HepG2 (cell line): Measurements from ENCODE around the gene TUT1. TPM values are rescaled to one million over a fixed set of nuclear protein-coding genes. Genes with fewer than 3 reads are reported as not detected.

Source experiments
- CCAR2 ChIP-seq: fragments of 200-400 bp; formaldehyde crosslinking; optimal IDR thresholded peaks from 2 replicates; pipeline ENCODE3; 2018; ENCODE audit warnings: low read depth, mild to moderate bottlenecking, low read length, moderate library complexity
- ETV6 ChIP-seq: sonication (generic); formaldehyde crosslinking; conservative IDR thresholded peaks from 2 replicates; pipeline ENCODE4 v1.4.0; 2020; ENCODE audit warnings: missing genetic modification reagents
- FOXP1 ChIP-seq, 2 experiments: fragments of 450-650 bp in 1 of 2; IDR thresholded peaks; 2 replicates each; pipeline ENCODE4 v1.6.1; 2017 to 2018; ENCODE audit warnings: antibody characterized with exemption in 1 of 2
- GATAD2A ChIP-seq: IDR thresholded peaks from 2 replicates; pipeline ENCODE4 v1.6.1; 2016
- MEF2D ChIP-seq: sonication (generic); formaldehyde crosslinking; IDR thresholded peaks from 2 replicates; pipeline ENCODE4 v1.5.1; 2020; ENCODE audit warnings: mild to moderate bottlenecking, missing genetic modification reagents
- NR2F2 ChIP-seq: IDR thresholded peaks from 2 replicates; pipeline ENCODE4 v1.6.1; 2012; ENCODE audit warnings: low read depth, inconsistent platforms, borderline replicate concordance
- POGZ ChIP-seq: sonication (generic); formaldehyde crosslinking; IDR thresholded peaks from 2 replicates; pipeline ENCODE4 v1.4.0; 2020; ENCODE audit warnings: mild to moderate bottlenecking, missing genetic modification reagents
- REST ChIP-seq, 2 experiments: IDR thresholded peaks; 2 replicates each; pipeline ENCODE4 v1.6.1; 2011 to 2012; ENCODE audit warnings: low read length in 2 of 2, borderline replicate concordance in 1 of 2, low read depth in 1 of 2, mild to moderate bottlenecking in 1 of 2, moderate library complexity in 1 of 2
- SMAD3 ChIP-seq: sonication (generic); formaldehyde crosslinking; IDR thresholded peaks from 2 replicates; pipeline ENCODE4 v1.4.0; 2020; ENCODE audit warnings: missing genetic modification reagents
- THAP8 ChIP-seq: sonication (generic); formaldehyde crosslinking; IDR thresholded peaks from 2 replicates; pipeline ENCODE4 v1.5.1; 2020; ENCODE audit warnings: missing genetic modification reagents, mild to moderate bottlenecking, borderline replicate concordance
- TSC22D2 ChIP-seq: sonication (generic); formaldehyde crosslinking; IDR thresholded peaks from 2 replicates; pipeline ENCODE4 v1.5.1; 2020; ENCODE audit warnings: missing genetic modification reagents, mild to moderate bottlenecking, borderline replicate concordance
- ZNF33B ChIP-seq: sonication (generic); formaldehyde crosslinking; IDR thresholded peaks from 2 replicates; pipeline ENCODE4 v1.5.1; 2020; ENCODE audit warnings: mild to moderate bottlenecking, missing genetic modification reagents
- ZNF460 ChIP-seq: sonication (generic); formaldehyde crosslinking; IDR thresholded peaks from 2 replicates; pipeline ENCODE4 v1.5.1; 2020; ENCODE audit warnings: missing genetic modification reagents, mild to moderate bottlenecking, borderline replicate concordance
- ZNF577 ChIP-seq: sonication (generic); formaldehyde crosslinking; IDR thresholded peaks from 2 replicates; pipeline ENCODE4 v1.4.0; 2020; ENCODE audit warnings: mild to moderate bottlenecking, low read depth, missing genetic modification reagents, borderline replicate concordance
- polyA plus RNA-seq, 8 experiments: library from polyadenylated mRNA; depleted of rRNA in 3 of 8; stranded (reverse) in 7 of 8; unstranded in 1 of 8; fragments of >200 nt; fragmentation: Illumina TruSeq in 4 of 8; extraction: Trizol in 4 of 8; gene quantifications; 2 replicates each; pipeline versions ENCODE4 v1.2.1 to v1.2.3, GENCODE V29; 2011 to 2016; ENCODE audit warnings: low read depth in 4 of 8, missing spikeins in 1 of 8, mixed read lengths in 1 of 8; ENCODE audit not compliant: insufficient read depth in 1 of 8
- total RNA-seq, 5 experiments: library from RNA; depleted of rRNA; stranded (reverse); fragments of >200 nt; fragmentation: Illumina TruSeq; extraction: Trizol; gene quantifications; 2 replicates each; pipeline ENCODE4 v1.2.3, GENCODE V29; 2016; ENCODE audit warnings: low read depth in 1 of 5
- TF ChIP-seq, protein P1 (sequence below): sonication (generic); formaldehyde crosslinking; IDR thresholded peaks from 2 replicates; pipeline ENCODE4 v1.4.0; 2020; ENCODE audit warnings: missing genetic modification reagents
- TF ChIP-seq, protein P2 (sequence below): sonication (generic); formaldehyde crosslinking; IDR thresholded peaks from 2 replicates; pipeline ENCODE4 v1.4.0; 2020; ENCODE audit warnings: mild to moderate bottlenecking, missing genetic modification reagents
- TF ChIP-seq, protein P3 (sequence below): sonication (generic); formaldehyde crosslinking; conservative IDR thresholded peaks from 2 replicates; pipeline ENCODE4 v1.5.0; 2020; ENCODE audit warnings: missing genetic modification reagents

Gene TUT1
- total and polyA plus RNA-seq, 2 of the 13 experiments (the other 11 are each of a cell fraction or from before 2014, with no cell fraction given) = 9.7 to 14.3 TPM

DNA sequence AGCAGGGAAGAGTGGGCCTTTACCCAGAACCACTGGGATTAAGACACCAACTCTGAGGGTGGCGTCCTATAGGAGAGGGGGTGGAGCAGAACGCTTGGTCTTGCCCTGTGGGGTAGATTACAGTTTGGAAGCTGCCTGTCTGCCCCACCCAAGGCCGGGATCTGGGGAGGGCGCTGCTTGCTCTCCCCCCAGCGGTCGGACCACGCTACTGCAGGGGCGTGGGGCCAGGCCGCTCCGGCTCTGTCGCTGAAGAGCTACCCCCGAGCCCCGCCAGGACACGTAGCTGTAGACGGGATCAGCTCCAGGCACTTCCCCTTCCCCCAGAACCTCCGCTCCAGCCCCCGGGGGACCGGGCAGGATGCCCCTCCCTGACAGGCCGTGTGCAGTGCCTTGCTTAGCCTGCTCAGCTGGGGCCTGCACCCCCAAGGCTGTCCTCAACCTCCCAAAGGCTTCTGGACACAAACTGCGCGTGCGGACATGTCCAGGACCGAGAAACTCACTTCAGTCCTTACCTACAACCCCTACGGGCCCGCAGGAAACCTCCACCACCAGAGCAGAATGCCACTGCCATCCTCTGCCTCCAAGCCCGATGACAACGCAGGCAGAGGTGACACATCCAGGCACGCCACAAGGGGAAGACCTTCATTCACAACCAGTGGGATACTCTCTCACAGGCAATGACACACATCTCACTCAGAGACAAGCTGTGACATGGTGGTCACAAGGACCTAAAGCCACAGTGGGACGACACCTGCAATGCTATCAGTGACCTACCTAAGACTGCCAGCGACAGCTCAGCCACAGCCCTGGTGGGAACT, 48.4 kb downstream of the TUT1 start (continued):
- TF ChIP-seq, protein P1, sequence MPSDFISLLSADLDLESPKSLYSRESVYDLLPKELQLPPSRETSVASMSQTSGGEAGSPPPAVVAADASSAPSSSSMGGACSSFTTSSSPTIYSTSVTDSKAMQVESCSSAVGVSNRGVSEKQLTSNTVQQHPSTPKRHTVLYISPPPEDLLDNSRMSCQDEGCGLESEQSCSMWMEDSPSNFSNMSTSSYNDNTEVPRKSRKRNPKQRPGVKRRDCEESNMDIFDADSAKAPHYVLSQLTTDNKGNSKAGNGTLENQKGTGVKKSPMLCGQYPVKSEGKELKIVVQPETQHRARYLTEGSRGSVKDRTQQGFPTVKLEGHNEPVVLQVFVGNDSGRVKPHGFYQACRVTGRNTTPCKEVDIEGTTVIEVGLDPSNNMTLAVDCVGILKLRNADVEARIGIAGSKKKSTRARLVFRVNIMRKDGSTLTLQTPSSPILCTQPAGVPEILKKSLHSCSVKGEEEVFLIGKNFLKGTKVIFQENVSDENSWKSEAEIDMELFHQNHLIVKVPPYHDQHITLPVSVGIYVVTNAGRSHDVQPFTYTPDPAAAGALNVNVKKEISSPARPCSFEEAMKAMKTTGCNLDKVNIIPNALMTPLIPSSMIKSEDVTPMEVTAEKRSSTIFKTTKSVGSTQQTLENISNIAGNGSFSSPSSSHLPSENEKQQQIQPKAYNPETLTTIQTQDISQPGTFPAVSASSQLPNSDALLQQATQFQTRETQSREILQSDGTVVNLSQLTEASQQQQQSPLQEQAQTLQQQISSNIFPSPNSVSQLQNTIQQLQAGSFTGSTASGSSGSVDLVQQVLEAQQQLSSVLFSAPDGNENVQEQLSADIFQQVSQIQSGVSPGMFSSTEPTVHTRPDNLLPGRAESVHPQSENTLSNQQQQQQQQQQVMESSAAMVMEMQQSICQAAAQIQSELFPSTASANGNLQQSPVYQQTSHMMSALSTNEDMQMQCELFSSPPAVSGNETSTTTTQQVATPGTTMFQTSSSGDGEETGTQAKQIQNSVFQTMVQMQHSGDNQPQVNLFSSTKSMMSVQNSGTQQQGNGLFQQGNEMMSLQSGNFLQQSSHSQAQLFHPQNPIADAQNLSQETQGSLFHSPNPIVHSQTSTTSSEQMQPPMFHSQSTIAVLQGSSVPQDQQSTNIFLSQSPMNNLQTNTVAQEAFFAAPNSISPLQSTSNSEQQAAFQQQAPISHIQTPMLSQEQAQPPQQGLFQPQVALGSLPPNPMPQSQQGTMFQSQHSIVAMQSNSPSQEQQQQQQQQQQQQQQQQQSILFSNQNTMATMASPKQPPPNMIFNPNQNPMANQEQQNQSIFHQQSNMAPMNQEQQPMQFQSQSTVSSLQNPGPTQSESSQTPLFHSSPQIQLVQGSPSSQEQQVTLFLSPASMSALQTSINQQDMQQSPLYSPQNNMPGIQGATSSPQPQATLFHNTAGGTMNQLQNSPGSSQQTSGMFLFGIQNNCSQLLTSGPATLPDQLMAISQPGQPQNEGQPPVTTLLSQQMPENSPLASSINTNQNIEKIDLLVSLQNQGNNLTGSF (CRISPR knock-in tag) = no peak
- TF ChIP-seq NR2F2 = no peak
- no peak for TF ChIP-seq THAP8 (CRISPR knock-in tag)
- TF ChIP-seq SMAD3 (CRISPR knock-in tag) = no peak
- TF ChIP-seq CCAR2 = no peak
- TF ChIP-seq ZNF577 (CRISPR knock-in tag) = no peak
- TF ChIP-seq, protein P2, sequence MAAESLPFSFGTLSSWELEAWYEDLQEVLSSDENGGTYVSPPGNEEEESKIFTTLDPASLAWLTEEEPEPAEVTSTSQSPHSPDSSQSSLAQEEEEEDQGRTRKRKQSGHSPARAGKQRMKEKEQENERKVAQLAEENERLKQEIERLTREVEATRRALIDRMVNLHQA (CRISPR knock-in tag) = no peak
- no peak for TF ChIP-seq TSC22D2 (CRISPR knock-in tag)
- no peak for TF ChIP-seq ETV6 (CRISPR knock-in tag)
- TF ChIP-seq GATAD2A (CRISPR knock-in tag) = peak; percentile 15; the same call in 1 of the 2 replicates
- no peak for TF ChIP-seq FOXP1 (IDR thresholded peaks at IDR 0.05)
- no peak for TF ChIP-seq FOXP1 (CRISPR knock-in tag; IDR thresholded peaks at IDR 0.05)
- TF ChIP-seq MEF2D = no peak
- TF ChIP-seq, protein P3, sequence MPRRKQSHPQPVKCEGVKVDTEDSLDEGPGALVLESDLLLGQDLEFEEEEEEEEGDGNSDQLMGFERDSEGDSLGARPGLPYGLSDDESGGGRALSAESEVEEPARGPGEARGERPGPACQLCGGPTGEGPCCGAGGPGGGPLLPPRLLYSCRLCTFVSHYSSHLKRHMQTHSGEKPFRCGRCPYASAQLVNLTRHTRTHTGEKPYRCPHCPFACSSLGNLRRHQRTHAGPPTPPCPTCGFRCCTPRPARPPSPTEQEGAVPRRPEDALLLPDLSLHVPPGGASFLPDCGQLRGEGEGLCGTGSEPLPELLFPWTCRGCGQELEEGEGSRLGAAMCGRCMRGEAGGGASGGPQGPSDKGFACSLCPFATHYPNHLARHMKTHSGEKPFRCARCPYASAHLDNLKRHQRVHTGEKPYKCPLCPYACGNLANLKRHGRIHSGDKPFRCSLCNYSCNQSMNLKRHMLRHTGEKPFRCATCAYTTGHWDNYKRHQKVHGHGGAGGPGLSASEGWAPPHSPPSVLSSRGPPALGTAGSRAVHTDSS (CRISPR knock-in tag) = no peak; the same call in 1 of the 2 replicates
- no peak for TF ChIP-seq ZNF33B
- TF ChIP-seq REST (IDR thresholded peaks at IDR 0.05; ENCODE audit: borderline replicate concordance in 1 of 2, low read depth in 1 of 2, low read length in 2 of 2) = no peak
- TF ChIP-seq POGZ (CRISPR knock-in tag) = 0 out of 2 replicates have a peak, but pooled peaks have one; percentile 30
- TF ChIP-seq ZNF460 = no peak
